ENCODE measurements around the gene DEFB110.

The DEFB110 gene

GRCh38 chr6:50021894-50022293 lies at the start of gene DEFB110:
Gene DEFB110 (minus strand): TSS chr6:50021994. CDS start chr6:50021935, 59 bp downstream.
- no peak for DNase-seq (ENCODE audit: low spot score)

DNA sequence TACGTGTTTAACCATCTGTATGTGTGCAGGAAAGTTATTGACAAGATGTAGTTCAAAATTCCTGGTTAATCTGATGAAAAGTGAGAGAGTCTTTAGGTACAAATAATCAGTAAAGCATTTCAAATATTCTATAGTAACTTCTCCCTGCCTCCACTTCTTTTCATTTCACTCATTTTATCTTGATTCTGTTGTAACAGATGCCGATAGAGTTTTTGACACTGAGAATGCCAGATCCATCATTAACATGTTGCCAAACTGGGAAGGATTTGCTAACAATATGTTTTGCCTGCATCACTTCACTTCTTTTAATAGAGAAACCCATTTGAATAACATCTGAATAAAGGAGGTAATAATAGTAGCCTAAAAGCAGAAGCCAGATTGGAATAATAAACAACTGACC lies 48.3 kb upstream of the DEFB110 start:
- DNase-seq (ENCODE audit: low spot score): no peak

DNA sequence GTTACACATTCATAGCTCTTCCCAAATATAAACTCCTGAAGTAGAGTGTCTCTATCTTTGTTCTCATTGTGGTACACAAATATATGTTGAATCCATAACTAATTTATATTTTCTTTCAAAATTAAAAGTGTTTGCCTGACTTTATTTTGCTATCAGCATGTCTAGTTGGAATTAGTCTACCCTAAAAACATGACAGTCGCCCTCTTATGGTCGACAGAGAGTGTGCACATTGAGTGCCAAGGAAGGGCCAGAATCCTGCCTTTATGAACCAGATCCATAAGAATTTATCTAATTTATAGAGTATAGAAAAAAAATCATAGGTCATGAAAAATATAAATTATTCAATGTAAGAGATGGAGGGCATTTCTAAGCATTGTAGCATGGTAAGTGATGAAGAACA lies 40.3 kb upstream of the DEFB110 start:
- DNase-seq (ENCODE audit: low spot score): no peak

DNA sequence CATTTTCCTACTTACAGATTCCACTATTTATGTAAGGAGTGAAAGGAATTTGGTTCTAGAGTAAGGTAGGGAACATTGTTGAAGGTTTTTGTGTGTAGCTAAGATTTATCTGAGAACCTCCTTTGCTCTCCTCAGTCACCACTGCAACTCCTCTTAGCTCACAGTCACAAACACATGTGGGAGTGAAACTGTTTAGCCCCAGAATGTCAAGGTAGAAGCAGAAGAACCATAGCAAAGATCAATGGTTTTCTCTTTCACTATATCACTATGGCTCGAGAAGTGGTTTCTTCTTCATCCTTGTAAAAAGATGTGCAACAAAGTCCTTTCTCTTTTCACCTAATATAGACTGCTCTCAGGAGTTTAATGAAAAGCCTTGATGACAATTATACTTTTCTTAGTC lies 34.4 kb upstream of the DEFB110 start:
- DNase-seq (ENCODE audit: low spot score): no peak

- DNase-seq (ENCODE audit: low spot score): no peak
Measured at GRCh38 chr6:50049829-50050228, 28.0 kb upstream of the DEFB110 start, which contains the start of gene DEFB112. Gene DEFB112 (minus strand): TSS chr6:50049929. CDS start chr6:50049869, 60 bp downstream.

- DNase-seq (ENCODE audit: low spot score): no peak
Measured at GRCh38 chr6:50047026-50047425, 25.2 kb upstream of the DEFB110 start.

DNA sequence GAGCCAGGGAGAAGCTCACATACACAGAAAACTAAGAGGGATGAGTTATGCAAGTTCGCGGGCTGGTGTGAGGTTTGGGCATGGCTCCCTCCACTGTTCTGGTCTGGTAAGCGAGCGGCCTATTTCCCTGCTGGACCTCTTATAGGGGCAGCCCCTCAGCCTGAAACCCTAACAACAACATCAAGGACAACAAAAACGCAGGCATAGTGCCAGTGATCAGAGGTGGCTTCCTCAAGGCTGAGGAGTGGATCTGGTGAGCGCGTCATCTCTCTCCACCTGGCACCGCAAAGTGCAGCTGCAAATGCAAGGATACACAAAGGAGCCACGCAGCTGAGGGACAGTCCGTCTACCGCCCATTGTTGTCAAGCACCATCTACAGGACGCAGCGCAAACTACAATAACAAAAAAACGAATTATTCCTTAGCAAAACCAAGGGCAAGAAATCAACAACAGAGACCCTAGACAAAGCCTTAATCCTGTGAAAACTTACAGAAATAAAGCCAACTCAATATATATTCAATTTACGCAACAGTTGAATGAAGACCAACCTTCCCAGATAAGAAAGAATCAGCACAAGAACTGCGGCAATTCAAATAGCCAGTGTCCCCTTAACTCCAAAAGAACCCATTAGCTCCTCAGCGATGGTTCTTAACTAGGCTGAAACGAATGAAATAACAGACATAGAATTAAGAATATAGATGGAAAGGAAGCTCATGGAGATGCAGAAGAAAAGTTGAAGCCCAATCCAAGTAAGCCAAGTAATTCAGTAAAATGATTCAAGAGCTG lies 9.2 kb upstream of the DEFB110 start:
- no peak for DNase-seq (ENCODE audit: low spot score)

DNA sequence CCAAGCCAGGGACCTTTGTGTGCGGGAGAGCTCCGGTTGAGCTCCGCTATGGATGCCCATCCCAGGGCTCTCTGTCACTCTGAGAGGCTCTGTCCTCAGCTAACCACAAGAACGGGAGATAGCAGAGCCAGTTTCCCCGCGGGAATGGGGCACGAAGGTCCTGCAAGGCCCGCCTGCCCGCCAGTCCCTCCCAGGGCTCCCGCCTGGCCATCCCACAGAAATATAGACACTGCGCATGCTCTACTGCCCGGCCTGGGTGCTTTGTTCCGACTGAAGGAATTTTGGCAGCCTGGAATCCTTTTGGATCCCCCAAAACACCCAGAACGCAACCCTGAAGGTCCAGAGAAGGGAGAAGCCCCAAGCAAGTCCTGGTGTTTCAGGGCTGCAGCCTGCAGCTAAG lies 8.6 kb upstream of the DEFB110 start:
- no peak for DNase-seq (ENCODE audit: low spot score)

DNA sequence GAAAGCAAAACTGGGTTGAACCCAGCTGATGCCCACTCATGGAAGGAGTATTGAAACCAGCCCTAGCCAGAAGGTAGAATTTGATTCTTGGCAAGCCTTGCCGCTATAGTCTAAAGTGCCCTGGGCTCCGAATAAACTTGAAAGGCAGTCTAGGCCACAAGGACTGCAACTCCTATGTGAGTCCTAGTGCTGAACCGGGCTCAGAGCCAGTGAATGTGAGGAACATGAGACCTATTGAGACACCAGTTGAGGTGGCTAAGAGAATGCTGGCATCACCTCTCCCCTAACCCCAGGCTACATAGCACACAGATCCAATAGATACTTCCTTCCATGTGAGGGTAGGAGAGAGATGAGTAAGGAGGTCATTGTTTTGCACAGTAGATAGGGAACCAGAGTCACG lies 3.5 kb upstream of the DEFB110 start:
- DNase-seq (ENCODE audit: low spot score): no peak

GRCh38 chr6:50007819-50008218 lies 14.0 kb downstream of the DEFB110 start:
- no peak for DNase-seq (ENCODE audit: low spot score)

DNA sequence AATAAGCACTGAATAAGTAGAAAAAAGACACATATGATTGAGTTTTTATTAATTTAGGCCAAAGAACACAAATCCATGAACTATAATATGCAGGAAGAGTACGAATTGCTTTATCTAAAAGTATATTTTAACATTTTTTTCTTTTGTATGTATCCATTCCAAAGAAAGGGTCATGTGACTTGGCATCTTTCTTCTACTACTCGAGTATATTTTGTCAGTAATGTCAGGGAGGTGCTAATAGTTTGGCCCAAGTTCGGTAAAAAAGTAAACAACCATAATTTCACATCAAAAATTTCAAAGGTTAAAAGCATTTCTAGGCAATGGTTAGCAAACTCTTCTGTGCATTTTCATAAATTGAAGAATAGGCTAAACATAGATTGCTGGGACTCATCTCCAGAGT lies 18.7 kb downstream of the DEFB110 start:
- DNase-seq (ENCODE audit: low spot score): no peak

- DNase-seq (ENCODE audit: low spot score): no peak
Measured at GRCh38 chr6:49995278-49995677, 26.5 kb downstream of the DEFB110 start.

- DNase-seq (ENCODE audit: low spot score): no peak
Measured at GRCh38 chr6:49988900-49989299, 32.9 kb downstream of the DEFB110 start.

GRCh38 chr6:49987749-49988148 lies 34.0 kb downstream of the DEFB110 start:
- no peak for DNase-seq (ENCODE audit: low spot score)

DNA sequence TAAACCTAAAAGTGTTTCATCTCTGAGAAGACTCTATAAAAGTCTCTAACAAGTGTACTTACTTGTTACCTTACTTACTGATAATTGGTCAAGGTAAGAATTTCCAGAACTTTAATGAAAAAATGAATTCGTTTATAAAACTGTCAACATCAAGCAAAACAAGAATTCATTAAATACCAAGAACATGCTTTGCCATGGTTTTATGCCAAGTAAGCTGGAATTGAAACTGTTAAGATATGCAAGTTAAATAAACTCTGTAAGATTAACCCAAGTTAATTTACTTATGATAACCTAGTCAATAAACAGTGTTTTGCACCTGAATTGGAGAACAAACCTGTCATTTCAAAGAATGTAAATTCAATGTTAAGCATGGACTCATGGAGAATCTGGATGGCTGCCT lies 35.2 kb downstream of the DEFB110 start:
- DNase-seq (ENCODE audit: low spot score): no peak

GRCh38 chr6:49982046-49982445 lies 39.7 kb downstream of the DEFB110 start:
- no peak for DNase-seq (ENCODE audit: low spot score)

- DNase-seq (ENCODE audit: low spot score): no peak
Measured at GRCh38 chr6:49980898-49981297, 40.9 kb downstream of the DEFB110 start.

DNA sequence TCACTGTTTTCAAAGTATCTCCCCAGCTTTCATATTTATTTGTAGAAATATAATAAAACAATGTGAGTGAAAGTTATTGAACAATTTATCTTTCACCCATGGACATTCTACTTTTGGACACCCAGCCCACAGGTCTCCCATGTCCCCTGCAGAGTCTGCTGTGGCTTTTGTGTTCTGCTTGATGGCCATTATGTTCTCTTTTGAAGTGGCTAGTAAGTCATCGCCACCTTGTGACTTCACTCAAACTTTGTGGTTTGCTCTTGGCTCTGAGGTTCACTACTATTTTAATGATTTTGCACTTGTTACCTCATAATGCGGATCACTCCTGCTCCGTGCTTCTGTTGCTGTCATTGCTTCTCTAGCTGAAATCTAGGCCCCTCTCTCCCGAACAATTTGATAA lies 42.2 kb downstream of the DEFB110 start:
- DNase-seq (ENCODE audit: low spot score): no peak

DNA sequence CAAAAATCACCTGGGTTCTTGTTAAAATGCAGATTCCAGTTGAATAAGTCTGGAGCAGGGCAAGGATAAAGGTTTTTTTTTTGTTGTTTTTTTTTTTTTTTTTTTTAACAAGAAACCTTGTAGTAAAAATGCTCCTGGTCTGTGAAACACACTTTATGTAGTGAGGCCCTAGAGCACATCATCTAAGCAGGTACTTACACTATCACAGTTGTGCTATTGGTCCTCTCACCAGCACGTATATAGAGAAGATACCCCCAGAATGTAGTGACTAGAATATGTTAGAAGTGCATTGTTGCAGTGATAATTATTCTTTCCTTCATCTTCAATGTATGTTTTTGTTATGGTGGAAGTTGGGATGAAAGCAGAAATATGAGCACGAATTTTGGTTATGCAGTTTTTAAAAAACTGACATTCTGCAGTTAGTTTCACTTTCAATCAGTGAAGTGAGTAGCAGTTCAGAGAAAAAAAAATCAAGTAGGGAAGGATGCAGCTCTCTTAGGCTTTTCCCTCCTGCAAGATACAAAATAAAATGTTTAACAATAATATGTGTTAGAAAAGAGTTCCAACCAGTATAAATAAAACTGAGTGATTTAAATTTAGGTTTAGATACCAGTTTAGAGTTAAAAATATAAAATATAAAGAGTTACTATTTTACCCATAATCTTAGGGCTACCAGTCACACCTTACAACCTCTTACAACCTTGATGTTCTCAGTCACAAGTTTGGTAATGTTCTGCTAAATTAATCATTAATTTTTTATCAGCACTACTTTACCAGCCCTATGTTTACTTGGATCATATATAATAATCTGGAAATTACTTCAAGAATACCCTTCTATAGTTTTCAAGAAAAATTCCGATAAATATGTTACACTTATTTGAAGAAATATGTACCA lies 43.2 kb downstream of the DEFB110 start:
- DNase-seq (ENCODE audit: low spot score): no peak

DNA sequence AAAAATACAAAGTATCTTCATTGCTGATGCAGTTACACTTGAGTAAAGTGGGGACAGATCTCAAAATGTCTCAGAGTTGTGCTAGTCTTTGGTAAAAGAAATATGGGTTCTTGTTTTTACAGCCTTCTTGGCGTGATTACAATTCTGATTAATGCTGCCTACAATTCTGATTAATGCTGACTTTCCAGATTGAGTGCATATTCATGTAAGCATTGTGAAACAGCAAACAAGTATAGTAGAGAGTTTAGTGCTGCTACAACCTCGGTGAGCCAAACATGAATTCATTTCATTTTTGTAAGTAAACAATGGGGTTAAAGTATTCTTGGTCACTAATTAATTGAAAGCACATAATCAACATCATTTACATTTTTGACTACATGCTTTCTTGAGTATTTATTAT lies 52.2 kb downstream of the DEFB110 start, which contains the start of gene DEFB113:
Gene DEFB113 (minus strand): TSS at position 21 of the 400 bp plus-strand sequence. CDS start 0 bp downstream, at position 21.
- no peak for DNase-seq (ENCODE audit: low spot score)
